Endothelial cell of umbilical vein (primary cell): ENCODE results near the gene AP5M1. TPM values are rescaled to one million over a fixed set of nuclear protein-coding genes. Genes with fewer than 3 reads are reported as not detected.

Experiments used
- BruUV-seq: library from RNA; stranded (reverse); fragments of 400-500 nt; replicated peaks from 2 replicates; lab custom pipeline; 2021; lab: Mats Ljungman, UMichigan
- CTCF ChIA-PET: fragments of 300-600, 350-600 bp; sonication (Branson Sonifier 250); formaldehyde crosslinking; loops from one replicate; lab custom pipeline; 2021; ENCODE audit warnings: antibody characterized with exemption, inconsistent platforms; lab: Charles Lee
- POLR2A ChIA-PET: fragments of 300-600, 350-600 bp; sonication (Branson Sonifier 250); formaldehyde crosslinking; loops from one replicate; lab custom pipeline; 2021; ENCODE audit warnings: antibody characterized with exemption, inconsistent platforms; lab: Charles Lee
- DNase-seq: peaks from one replicate; pipeline ENCODE4 v3.0.0-alpha.2; 2011; ENCODE audit warnings: low read depth, low spot score
- FAIRE-seq: peaks from 2 replicates; lab custom pipeline; 2011; peaks lifted over from hg19 to GRCh38; lab: Jason Lieb, UNC
- H2AFZ ChIP-seq: 2 replicates; pipeline ENCODE4 v1.6.0; 2012; ENCODE audit warnings: low read depth, low read length, control low read depth, inconsistent platforms
- H3K27ac ChIP-seq: 2 replicates; pipeline ENCODE4 v1.5.1; 2011; ENCODE audit warnings: low read depth, mild to moderate bottlenecking, control low read depth, low read length, moderate library complexity; ENCODE audit not compliant: insufficient read depth
- H3K27me3 ChIP-seq, 2 experiments: 2 replicates each; pipeline versions ENCODE4 v1.6.0 to v1.6.1; 2011; ENCODE audit warnings: low read length in 2 of 2, mixed read lengths in 1 of 2; ENCODE audit not compliant: control insufficient read depth in 2 of 2, insufficient read depth in 2 of 2
- H3K36me3 ChIP-seq, 2 experiments: 2 replicates in 1 of 2; 3 replicates in 1 of 2; pipeline ENCODE4 v1.5.1; 2011; ENCODE audit warnings: low read length in 2 of 2, mild to moderate bottlenecking in 1 of 2, moderate library complexity in 1 of 2; ENCODE audit not compliant: control insufficient read depth in 2 of 2, insufficient read depth in 2 of 2; ENCODE audit errors: extremely low read depth in 1 of 2
- H3K4me1 ChIP-seq: 3 replicates; pipeline ENCODE4 v1.5.1; 2011; ENCODE audit warnings: mild to moderate bottlenecking, low read length; ENCODE audit not compliant: control insufficient read depth, insufficient read depth; ENCODE audit errors: extremely low read depth
- H3K4me2 ChIP-seq: 2 replicates; pipeline ENCODE4 v1.6.1; 2011; ENCODE audit warnings: low read length, control low read depth, mixed read lengths; ENCODE audit not compliant: insufficient read depth
- H3K4me3 ChIP-seq, 3 experiments: fragments of 200-600 bp in 1 of 3; sonication (generic), shearing (Covaris generic) in 1 of 3; replicated peaks in 1 of 3; 2 replicates each; pipeline ENCODE4 v1.5.1; 2011 to 2016; ENCODE audit warnings: control low read depth in 3 of 3, low read length in 3 of 3, mild to moderate bottlenecking in 2 of 3, inconsistent platforms in 1 of 3, low read depth in 1 of 3, moderate library complexity in 1 of 3; ENCODE audit not compliant: insufficient read depth in 1 of 3
- H3K79me2 ChIP-seq: 2 replicates; pipeline ENCODE4 v1.6.0; 2012; ENCODE audit warnings: low read length, inconsistent platforms; ENCODE audit not compliant: control insufficient read depth, insufficient read depth
- H3K9ac ChIP-seq: replicated peaks from 2 replicates; pipeline ENCODE3; 2011; ENCODE audit warnings: low read length, control low read depth; ENCODE audit not compliant: insufficient read depth; ENCODE audit errors: extremely low read depth
- H3K9me1 ChIP-seq: replicated peaks from 3 replicates; pipeline ENCODE4 v1.6.0; 2011; ENCODE audit warnings: mild to moderate bottlenecking, low read length; ENCODE audit not compliant: control insufficient read depth, insufficient read depth; ENCODE audit errors: extremely low read depth
- H3K9me3 ChIP-seq: replicated peaks from 2 replicates; pipeline ENCODE4 v1.5.1; 2012; ENCODE audit warnings: low read length, inconsistent platforms; ENCODE audit not compliant: control insufficient read depth, insufficient read depth
- H4K20me1 ChIP-seq: replicated peaks from 2 replicates; pipeline ENCODE3; 2011; ENCODE audit warnings: mild to moderate bottlenecking, low read length; ENCODE audit not compliant: control insufficient read depth, insufficient read depth; ENCODE audit errors: extremely low read depth
- CTCF ChIP-seq, 2 donors: IDR thresholded peaks; 1 replicate in 1 of 2; 2 replicates in 1 of 2; pipeline ENCODE4 v1.5.1; 2011; ENCODE audit warnings: low read length in 2 of 2, mild to moderate bottlenecking in 2 of 2, moderate library complexity in 2 of 2, control low read depth in 1 of 2, inconsistent platforms in 1 of 2, low read depth in 1 of 2; ENCODE audit not compliant: insufficient read depth in 1 of 2; ENCODE audit errors: extremely low read depth in 1 of 2
- EZH2 ChIP-seq: IDR thresholded peaks from 2 replicates; pipeline ENCODE4 v1.6.1; 2012; ENCODE audit warnings: borderline replicate concordance, low read depth, mild to moderate bottlenecking, moderate library complexity, low read length, inconsistent platforms; ENCODE audit not compliant: severe bottlenecking
- FOS ChIP-seq: IDR thresholded peaks from 2 replicates; pipeline ENCODE4 v1.6.1; 2011; ENCODE audit warnings: mild to moderate bottlenecking, low read length, moderate library complexity, borderline replicate concordance; ENCODE audit not compliant: insufficient read depth
- GATA2 ChIP-seq: IDR thresholded peaks from 2 replicates; pipeline ENCODE4 v1.7.0; 2011; ENCODE audit warnings: low read depth, mild to moderate bottlenecking, moderate library complexity, mixed read lengths, low read length; ENCODE audit not compliant: insufficient read length, insufficient read depth
- JUN ChIP-seq: IDR thresholded peaks from 2 replicates; pipeline ENCODE4 v1.6.1; 2011; ENCODE audit warnings: borderline replicate concordance, low read depth; ENCODE audit not compliant: insufficient read length, insufficient read depth
- MAX ChIP-seq: IDR thresholded peaks from 2 replicates; pipeline ENCODE4 v1.6.1; 2011; ENCODE audit not compliant: insufficient read depth, insufficient read length
- MYC ChIP-seq: IDR thresholded peaks from one replicate; pipeline ENCODE4 v1.6.1; 2011; ENCODE audit warnings: mild to moderate bottlenecking, low read depth, low read length
- POLR2A ChIP-seq: IDR thresholded peaks from 2 replicates; pipeline ENCODE4 v1.6.1; 2012; ENCODE audit warnings: low read depth, mild to moderate bottlenecking, control low read depth, low read length
- POLR2AphosphoS5 ChIP-seq: IDR thresholded peaks from 2 replicates; pipeline ENCODE4 v1.6.1; 2012; ENCODE audit warnings: low read depth, mild to moderate bottlenecking, control low read depth, low read length, moderate library complexity; ENCODE audit not compliant: insufficient read depth
- dilution Hi-C: fragments of 300-500 bp; cut with MboI; formaldehyde crosslinking; loops from one replicate; pipeline ENCODE4 v1.15.0; 2019; ENCODE audit warnings: low sequenced_read_pairs; ENCODE audit not compliant: extremely low pct_ligation_motif_present
- intact Hi-C: fragments of 100-400 bp; cut with micrococcal nuclease; formaldehyde crosslinking; loops from one replicate; pipeline ENCODE4 v1.10.0; 2022
- polyA plus RNA-seq, 4 experiments: library from polyadenylated mRNA; depleted of rRNA in 3 of 4; stranded (reverse) in 3 of 4; unstranded in 1 of 4; fragments of >200 nt; gene quantifications; 2 replicates each; pipeline versions ENCODE4 v1.2.1 to v1.2.3, GENCODE V29; 2011 to 2012; ENCODE audit warnings: missing spikeins in 1 of 4
- total RNA-seq: library from RNA; stranded (reverse); gene quantifications from 2 replicates; pipeline ENCODE4 v1.2.3, GENCODE V29; 2021

Gene AP5M1
- total and polyA plus RNA-seq, 2 donors (not counting 3 experiments of a cell fraction or from before 2014, with no cell fraction given), result 14.8 to 38.7 TPM

- Histone ChIP-seq H3K4me1 (no peaks in the 10 kb centered on the region), H3K9ac (no peak overlapping the region), H3K36me3 (peaks cover 1 to 3% of the 10 kb centered on the region in 2 experiments), H3K9me3 (no peaks in the 10 kb centered on the region), H4K20me1 (no peaks in the 10 kb centered on the region), H3K27me3 (no peaks in the 10 kb centered on the region), H3K4me2 (no peak overlapping the region), H3K9me1 (no peaks in the 10 kb centered on the region), H2AFZ (no peak overlapping the region), H3K27ac (no peak overlapping the region), H3K79me2 (no peaks in the 10 kb centered on the region), H3K4me3 (no peak overlapping the region)
- ChIA-PET POLR2A (no interaction called here), CTCF (interaction anchor here (0.7 to 3.2 kb wide), 14 partner anchors 9 to 807 kb away, joined by 3 to 23 read pairs (median 5); partner anchors contain the start of gene NAA30)
- no peak for FAIRE-seq
- intact Hi-C loops (loop anchor here (2.0 to 5.0 kb wide), 2 partner anchors 227 to 802 kb away; no protein-coding TSS in a partner anchor), dilution Hi-C loops (no loop called here)
- DNase-seq, result peak; percentile 34
- BruUV-seq, result no TSS peak
- TF ChIP-seq POLR2AphosphoS5 (no peak), GATA2 (no peak), EZH2 (no peak), MYC (no peak)
Measured at GRCh38 chr14:57293866-57294837, 25.4 kb downstream of the AP5M1 start.

- intact Hi-C loops (loop anchor here (2.0 kb wide), 1 partner anchor 228 kb away; no protein-coding TSS in a partner anchor), dilution Hi-C loops (no loop called here)
- no peak for TF ChIP-seq EZH2
- TF ChIP-seq GATA2, result no peak
- TF ChIP-seq JUN, result no peak
- no peak for TF ChIP-seq CTCF (IDR thresholded peaks at IDR 0.05; ENCODE audit: extremely low read depth in 1 of 2, insufficient read depth in 1 of 2, low read depth in 1 of 2, low read length in 2 of 2)
- no peak for TF ChIP-seq POLR2A
- TF ChIP-seq MAX, result no peak
- no peak for TF ChIP-seq MYC
- no peak for TF ChIP-seq POLR2AphosphoS5
- no peak for TF ChIP-seq FOS
- no peak for FAIRE-seq
- H3K4me3 ChIP-seq, result no peak overlapping the region
- H2AFZ ChIP-seq, result no peak overlapping the region
- no peaks in the 10 kb centered on the region for H3K9me3 ChIP-seq
- H3K79me2 ChIP-seq, result no peaks in the 10 kb centered on the region
- POLR2A ChIA-PET, result no interaction called here
- no peaks in the 10 kb centered on the region for H3K4me1 ChIP-seq
- BruUV-seq, result no TSS peak
- H3K27me3 ChIP-seq, result no peaks in the 10 kb centered on the region
- H3K27ac ChIP-seq, result no peak overlapping the region
- DNase-seq, result no peak
- H3K9ac ChIP-seq, result no peak overlapping the region
- no peaks in the 10 kb centered on the region for H4K20me1 ChIP-seq
- no peaks in the 10 kb centered on the region for H3K9me1 ChIP-seq
- CTCF ChIA-PET, result interaction anchor here (1.1 to 3.2 kb wide), 7 partner anchors 10 to 804 kb away, joined by 3 to 23 read pairs (median 5); no protein-coding TSS in a partner anchor
- H3K36me3 ChIP-seq, result peaks cover 0 to 3% of the 10 kb centered on the region in 2 experiments
- no peak overlapping the region for H3K4me2 ChIP-seq
Measured at GRCh38 chr14:57295239-57295638, 26.5 kb downstream of the AP5M1 start.
